A673 (cell line): ENCODE results near the gene SYNE1.

Experiments
- CTCF ChIP-seq: fragments of 300-800, 200-600 bp; sonication (generic); conservative IDR thresholded peaks from 2 replicates; pipeline ENCODE4 v1.5.1; 2017; ENCODE audit warnings: low read depth, mild to moderate bottlenecking, antibody characterized with exemption, low read length, moderate library complexity, mixed read lengths
- EZH2 ChIP-seq: fragments of 200-600 bp; sonication (generic); IDR thresholded peaks from 2 replicates; pipeline ENCODE4 v1.6.1; 2017; ENCODE audit warnings: borderline replicate concordance, low read depth, mild to moderate bottlenecking, mixed read lengths, antibody characterized with exemption, low read length; ENCODE audit not compliant: poor library complexity, severe bottlenecking

- TF ChIP-seq CTCF (no peak), EZH2 (no peak)
Observed at GRCh38 chr6:152634773-152635172, 2.4 kb downstream of the SYNE1 start.
